SK-N-SH treated with all-trans-retinoic acid at 6 μM for 48 hours (cell line): ENCODE data around the gene DHX9.
A peak's percentile ranks its signal among the peaks of the same experiment; 100 is the strongest.

Experiments
- ATAC-seq: fragments of 200-7000 bp; cut with Tn5 transposase; 3 replicates; pipeline ENCODE4 v1.9.1; 2020; ENCODE audit warnings: mild to moderate bottlenecking, moderate library complexity
- ARNTL ChIP-seq: fragments of 450-650 bp; formaldehyde crosslinking; IDR thresholded peaks from 2 replicates; pipeline ENCODE4 v1.5.0; 2020; ENCODE audit warnings: low read depth, mild to moderate bottlenecking, moderate library complexity, borderline replicate concordance
- BACH2 ChIP-seq: fragments of 250-450 bp; sonication (Bioruptor Pico); IDR thresholded peaks from 2 replicates; pipeline ENCODE4 v1.9.0; 2021; ENCODE audit warnings: mild to moderate bottlenecking, borderline replicate concordance
- CSDC2 ChIP-seq: fragments of 250-450 bp; sonication (Bioruptor Pico); IDR thresholded peaks from 2 replicates; pipeline ENCODE4 v1.5.0; 2020; ENCODE audit warnings: mild to moderate bottlenecking, moderate library complexity
- ESRRG ChIP-seq: fragments of 250-450 bp; sonication (Bioruptor Pico); IDR thresholded peaks from 2 replicates; pipeline ENCODE4 v1.6.1; 2021; ENCODE audit warnings: mild to moderate bottlenecking
- GLIS3 ChIP-seq: fragments of 250-450 bp; sonication (Bioruptor Pico); IDR thresholded peaks from 2 replicates; pipeline ENCODE4 v1.5.0; 2020; ENCODE audit warnings: mild to moderate bottlenecking, moderate library complexity
- OSR1 ChIP-seq: fragments of 250-450 bp; sonication (Bioruptor Pico); IDR thresholded peaks from 2 replicates; pipeline ENCODE4 v1.8.0; 2022; ENCODE audit warnings: moderate library complexity, mild to moderate bottlenecking, inconsistent platforms
- RARB ChIP-seq: fragments of 250-450 bp; sonication (Bioruptor Pico); IDR thresholded peaks from 2 replicates; pipeline ENCODE4 v1.8.0; 2021; ENCODE audit warnings: mild to moderate bottlenecking, moderate library complexity
- SNAI2 ChIP-seq: fragments of 250-450 bp; sonication (Bioruptor Pico); IDR thresholded peaks from 2 replicates; pipeline ENCODE4 v1.5.0; 2020; ENCODE audit warnings: mild to moderate bottlenecking, moderate library complexity
- TCF4 ChIP-seq: fragments of 250-450 bp; sonication (Bioruptor Pico); IDR thresholded peaks from 2 replicates; pipeline ENCODE4 v1.8.0; 2021; ENCODE audit warnings: mild to moderate bottlenecking, moderate library complexity, borderline replicate concordance
- TOX ChIP-seq: fragments of 250-450 bp; sonication (Bioruptor Pico); IDR thresholded peaks from 2 replicates; pipeline ENCODE4 v1.8.0; 2021; ENCODE audit warnings: mild to moderate bottlenecking, moderate library complexity, borderline replicate concordance
- ZFP3 ChIP-seq: fragments of 250-450 bp; sonication (Bioruptor Pico); IDR thresholded peaks from 2 replicates; pipeline ENCODE4 v1.5.0; 2020; ENCODE audit warnings: mild to moderate bottlenecking, moderate library complexity
- ZNF70 ChIP-seq: fragments of 450-650 bp; formaldehyde crosslinking; IDR thresholded peaks from 2 replicates; pipeline ENCODE4 v1.5.0; 2020; ENCODE audit warnings: mild to moderate bottlenecking, moderate library complexity
- ZNF8 ChIP-seq: fragments of 450-650 bp; formaldehyde crosslinking; IDR thresholded peaks from 2 replicates; pipeline ENCODE4 v1.5.0; 2020; ENCODE audit warnings: mild to moderate bottlenecking, moderate library complexity
- TF ChIP-seq, protein P1 (sequence below): fragments of 250-450 bp; sonication (Bioruptor Pico); IDR thresholded peaks from 2 replicates; pipeline ENCODE4 v1.5.1; 2020; ENCODE audit warnings: low read depth, mild to moderate bottlenecking, moderate library complexity
- TF ChIP-seq, protein P2 (sequence below): fragments of 250-450 bp; sonication (Bioruptor Pico); IDR thresholded peaks from 2 replicates; pipeline ENCODE4 v1.8.0; 2021; ENCODE audit warnings: low read depth, mild to moderate bottlenecking, moderate library complexity, borderline replicate concordance
- TF ChIP-seq, protein P3 (sequence below): fragments of 250-450 bp; sonication (Bioruptor Pico); IDR thresholded peaks from 2 replicates; pipeline ENCODE4 v1.5.1; 2021; ENCODE audit warnings: mild to moderate bottlenecking, moderate library complexity
- TF ChIP-seq, protein P4 (sequence below): fragments of 250-450 bp; sonication (Bioruptor Pico); IDR thresholded peaks from 2 replicates; pipeline ENCODE4 v1.5.0; 2020; ENCODE audit warnings: mild to moderate bottlenecking, moderate library complexity
- TF ChIP-seq, protein P5 (sequence below): fragments of 250-450 bp; sonication (Bioruptor Pico); IDR thresholded peaks from 2 replicates; pipeline ENCODE4 v1.8.0; 2020; ENCODE audit warnings: mild to moderate bottlenecking, moderate library complexity, borderline replicate concordance

Gene DHX9

DNA sequence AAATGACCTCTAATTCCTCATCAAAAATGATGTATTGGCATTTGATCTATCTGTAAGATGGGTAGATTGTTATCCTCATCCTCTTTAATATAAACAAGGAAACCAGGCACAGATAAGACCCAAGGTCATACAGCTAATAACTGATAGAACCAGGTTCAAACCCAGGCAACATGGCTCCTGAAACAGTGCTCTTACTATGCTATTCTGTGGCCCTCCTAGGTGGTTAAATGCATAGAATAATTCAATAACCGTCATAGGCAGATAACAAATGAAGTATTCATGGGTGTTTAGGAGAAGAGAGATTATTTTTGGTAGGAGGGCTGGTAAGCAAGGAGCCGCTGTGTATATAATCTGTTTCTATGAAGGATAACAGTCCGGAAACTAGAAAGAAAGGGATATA lies 46.4 kb downstream of the DHX9 start (continued):
- TF ChIP-seq, protein P1, sequence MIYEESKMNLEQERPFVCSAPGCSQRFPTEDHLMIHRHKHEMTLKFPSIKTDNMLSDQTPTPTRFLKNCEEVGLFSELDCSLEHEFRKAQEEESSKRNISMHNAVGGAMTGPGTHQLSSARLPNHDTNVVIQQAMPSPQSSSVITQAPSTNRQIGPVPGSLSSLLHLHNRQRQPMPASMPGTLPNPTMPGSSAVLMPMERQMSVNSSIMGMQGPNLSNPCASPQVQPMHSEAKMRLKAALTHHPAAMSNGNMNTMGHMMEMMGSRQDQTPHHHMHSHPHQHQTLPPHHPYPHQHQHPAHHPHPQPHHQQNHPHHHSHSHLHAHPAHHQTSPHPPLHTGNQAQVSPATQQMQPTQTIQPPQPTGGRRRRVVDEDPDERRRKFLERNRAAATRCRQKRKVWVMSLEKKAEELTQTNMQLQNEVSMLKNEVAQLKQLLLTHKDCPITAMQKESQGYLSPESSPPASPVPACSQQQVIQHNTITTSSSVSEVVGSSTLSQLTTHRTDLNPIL (CRISPR knock-in tag), result no peak
- TF ChIP-seq ARNTL (CRISPR knock-in tag), result no peak
- no peak for TF ChIP-seq ZNF70 (CRISPR knock-in tag)

DNA sequence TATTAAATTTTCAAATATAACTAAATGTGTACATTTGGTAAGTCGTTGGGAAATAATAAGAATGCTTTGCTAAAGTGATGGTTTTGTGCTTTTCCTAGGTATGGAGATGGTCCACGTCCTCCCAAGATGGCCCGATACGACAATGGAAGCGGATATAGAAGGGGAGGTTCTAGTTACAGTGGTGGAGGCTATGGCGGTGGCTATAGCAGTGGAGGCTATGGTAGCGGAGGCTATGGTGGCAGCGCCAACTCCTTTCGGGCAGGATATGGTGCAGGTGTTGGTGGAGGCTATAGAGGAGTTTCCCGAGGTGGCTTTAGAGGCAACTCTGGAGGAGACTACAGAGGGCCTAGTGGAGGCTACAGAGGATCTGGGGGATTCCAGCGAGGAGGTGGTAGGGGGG lies 47.8 kb downstream of the DHX9 start:
- TF ChIP-seq SNAI2 (CRISPR knock-in tag), result no peak
- TF ChIP-seq, protein P2, sequence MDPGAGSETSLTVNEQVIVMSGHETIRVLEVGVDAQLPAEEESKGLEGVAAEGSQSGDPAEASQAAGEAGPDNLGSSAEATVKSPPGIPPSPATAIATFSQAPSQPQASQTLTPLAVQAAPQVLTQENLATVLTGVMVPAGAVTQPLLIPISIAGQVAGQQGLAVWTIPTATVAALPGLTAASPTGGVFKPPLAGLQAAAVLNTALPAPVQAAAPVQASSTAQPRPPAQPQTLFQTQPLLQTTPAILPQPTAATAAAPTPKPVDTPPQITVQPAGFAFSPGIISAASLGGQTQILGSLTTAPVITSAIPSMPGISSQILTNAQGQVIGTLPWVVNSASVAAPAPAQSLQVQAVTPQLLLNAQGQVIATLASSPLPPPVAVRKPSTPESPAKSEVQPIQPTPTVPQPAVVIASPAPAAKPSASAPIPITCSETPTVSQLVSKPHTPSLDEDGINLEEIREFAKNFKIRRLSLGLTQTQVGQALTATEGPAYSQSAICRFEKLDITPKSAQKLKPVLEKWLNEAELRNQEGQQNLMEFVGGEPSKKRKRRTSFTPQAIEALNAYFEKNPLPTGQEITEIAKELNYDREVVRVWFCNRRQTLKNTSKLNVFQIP (CRISPR knock-in tag), result no peak
- TF ChIP-seq, protein P1 (CRISPR knock-in tag), result no peak
- no peak for TF ChIP-seq OSR1 (CRISPR knock-in tag)
- no peak for TF ChIP-seq RARB (CRISPR knock-in tag)
- TF ChIP-seq, protein P3, sequence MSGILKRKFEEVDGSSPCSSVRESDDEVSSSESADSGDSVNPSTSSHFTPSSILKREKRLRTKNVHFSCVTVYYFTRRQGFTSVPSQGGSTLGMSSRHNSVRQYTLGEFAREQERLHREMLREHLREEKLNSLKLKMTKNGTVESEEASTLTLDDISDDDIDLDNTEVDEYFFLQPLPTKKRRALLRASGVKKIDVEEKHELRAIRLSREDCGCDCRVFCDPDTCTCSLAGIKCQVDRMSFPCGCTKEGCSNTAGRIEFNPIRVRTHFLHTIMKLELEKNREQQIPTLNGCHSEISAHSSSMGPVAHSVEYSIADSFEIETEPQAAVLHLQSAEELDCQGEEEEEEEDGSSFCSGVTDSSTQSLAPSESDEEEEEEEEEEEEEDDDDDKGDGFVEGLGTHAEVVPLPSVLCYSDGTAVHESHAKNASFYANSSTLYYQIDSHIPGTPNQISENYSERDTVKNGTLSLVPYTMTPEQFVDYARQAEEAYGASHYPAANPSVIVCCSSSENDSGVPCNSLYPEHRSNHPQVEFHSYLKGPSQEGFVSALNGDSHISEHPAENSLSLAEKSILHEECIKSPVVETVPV, result no peak
- TF ChIP-seq BACH2, result no peak
- no peak for ATAC-seq

DNA sequence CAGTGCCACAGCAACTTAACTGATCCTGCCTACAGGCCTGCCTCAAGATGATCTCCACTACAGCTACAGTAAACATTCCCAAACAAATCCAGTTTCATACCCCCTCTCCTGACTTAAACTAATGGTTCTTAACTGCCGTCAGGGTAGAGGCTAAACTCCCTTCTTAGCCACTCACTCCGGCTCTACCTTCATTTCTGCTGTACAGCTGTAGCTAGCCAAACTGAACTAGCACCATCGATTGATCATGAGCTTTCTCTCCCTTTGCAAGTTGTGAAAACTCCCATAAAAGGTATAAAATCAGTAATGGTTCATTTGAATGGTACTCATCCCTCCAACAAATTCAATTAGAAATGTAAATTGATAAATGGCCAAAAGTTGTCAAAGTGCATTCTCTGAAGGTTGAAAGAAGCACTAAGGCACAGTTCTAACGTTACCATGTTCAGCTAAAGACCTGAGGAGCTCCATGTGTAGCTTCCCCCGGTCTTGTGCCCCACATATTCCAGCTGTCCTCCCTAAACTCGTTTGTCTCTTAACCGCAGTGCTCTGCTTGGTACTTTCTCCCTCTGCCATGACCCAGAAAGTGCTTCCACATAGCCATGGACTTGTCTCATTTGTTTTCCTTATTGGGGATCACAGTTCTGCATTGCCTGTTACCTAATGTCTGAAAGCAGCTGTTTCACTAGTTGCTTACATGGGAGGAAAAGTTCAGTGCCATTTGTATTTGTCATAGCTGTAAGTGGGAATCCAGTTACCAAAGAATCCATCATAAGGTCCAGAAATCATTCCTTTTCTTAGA lies 49.8 kb downstream of the DHX9 start:
- TF ChIP-seq ZNF70 (CRISPR knock-in tag), result no peak
- TF ChIP-seq, protein P1 (CRISPR knock-in tag), result no peak
- TF ChIP-seq ZNF8 (CRISPR knock-in tag), result no peak
- no peak for TF ChIP-seq TOX (CRISPR knock-in tag)
- TF ChIP-seq, all 23 proteins: peak for 0
- peak; percentile 2; the same call in 1 of the 3 replicates for ATAC-seq

DNA sequence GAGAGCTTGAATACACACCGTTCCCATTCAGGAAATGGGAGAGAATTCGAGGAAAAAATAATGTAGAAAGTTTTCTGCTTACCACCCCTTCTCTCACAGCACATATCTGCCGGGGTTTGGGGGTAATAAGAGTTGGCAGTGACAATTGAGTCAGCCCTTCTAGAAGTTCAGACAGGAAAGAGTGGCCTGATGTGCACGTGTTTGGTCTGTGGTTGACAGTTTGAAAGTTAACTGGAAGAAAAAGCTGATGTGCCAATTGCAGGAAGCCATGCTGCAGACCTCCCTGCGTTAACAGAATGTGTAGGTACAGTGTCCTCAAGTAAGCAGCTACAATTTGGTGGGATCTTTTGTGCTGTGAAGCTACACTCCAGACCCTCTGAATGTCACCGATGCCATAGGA lies 50.9 kb downstream of the DHX9 start:
- ATAC-seq, result peak; percentile 21
- TF ChIP-seq RARB (CRISPR knock-in tag) (no peak), ZFP3 (CRISPR knock-in tag) (no peak), CSDC2 (CRISPR knock-in tag) (no peak), ZNF8 (CRISPR knock-in tag) (no peak), ESRRG (no peak), TOX (CRISPR knock-in tag) (no peak), ARNTL (CRISPR knock-in tag) (no peak), ZNF70 (CRISPR knock-in tag) (no peak), GLIS3 (CRISPR knock-in tag) (no peak), SNAI2 (CRISPR knock-in tag) (no peak), TCF4 (CRISPR knock-in tag) (no peak)
- TF ChIP-seq, protein P1 (CRISPR knock-in tag), result no peak
- TF ChIP-seq, protein P4, sequence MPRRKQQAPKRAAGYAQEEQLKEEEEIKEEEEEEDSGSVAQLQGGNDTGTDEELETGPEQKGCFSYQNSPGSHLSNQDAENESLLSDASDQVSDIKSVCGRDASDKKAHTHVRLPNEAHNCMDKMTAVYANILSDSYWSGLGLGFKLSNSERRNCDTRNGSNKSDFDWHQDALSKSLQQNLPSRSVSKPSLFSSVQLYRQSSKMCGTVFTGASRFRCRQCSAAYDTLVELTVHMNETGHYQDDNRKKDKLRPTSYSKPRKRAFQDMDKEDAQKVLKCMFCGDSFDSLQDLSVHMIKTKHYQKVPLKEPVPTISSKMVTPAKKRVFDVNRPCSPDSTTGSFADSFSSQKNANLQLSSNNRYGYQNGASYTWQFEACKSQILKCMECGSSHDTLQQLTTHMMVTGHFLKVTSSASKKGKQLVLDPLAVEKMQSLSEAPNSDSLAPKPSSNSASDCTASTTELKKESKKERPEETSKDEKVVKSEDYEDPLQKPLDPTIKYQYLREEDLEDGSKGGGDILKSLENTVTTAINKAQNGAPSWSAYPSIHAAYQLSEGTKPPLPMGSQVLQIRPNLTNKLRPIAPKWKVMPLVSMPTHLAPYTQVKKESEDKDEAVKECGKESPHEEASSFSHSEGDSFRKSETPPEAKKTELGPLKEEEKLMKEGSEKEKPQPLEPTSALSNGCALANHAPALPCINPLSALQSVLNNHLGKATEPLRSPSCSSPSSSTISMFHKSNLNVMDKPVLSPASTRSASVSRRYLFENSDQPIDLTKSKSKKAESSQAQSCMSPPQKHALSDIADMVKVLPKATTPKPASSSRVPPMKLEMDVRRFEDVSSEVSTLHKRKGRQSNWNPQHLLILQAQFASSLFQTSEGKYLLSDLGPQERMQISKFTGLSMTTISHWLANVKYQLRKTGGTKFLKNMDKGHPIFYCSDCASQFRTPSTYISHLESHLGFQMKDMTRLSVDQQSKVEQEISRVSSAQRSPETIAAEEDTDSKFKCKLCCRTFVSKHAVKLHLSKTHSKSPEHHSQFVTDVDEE (CRISPR knock-in tag), result no peak
- TF ChIP-seq, protein P5, sequence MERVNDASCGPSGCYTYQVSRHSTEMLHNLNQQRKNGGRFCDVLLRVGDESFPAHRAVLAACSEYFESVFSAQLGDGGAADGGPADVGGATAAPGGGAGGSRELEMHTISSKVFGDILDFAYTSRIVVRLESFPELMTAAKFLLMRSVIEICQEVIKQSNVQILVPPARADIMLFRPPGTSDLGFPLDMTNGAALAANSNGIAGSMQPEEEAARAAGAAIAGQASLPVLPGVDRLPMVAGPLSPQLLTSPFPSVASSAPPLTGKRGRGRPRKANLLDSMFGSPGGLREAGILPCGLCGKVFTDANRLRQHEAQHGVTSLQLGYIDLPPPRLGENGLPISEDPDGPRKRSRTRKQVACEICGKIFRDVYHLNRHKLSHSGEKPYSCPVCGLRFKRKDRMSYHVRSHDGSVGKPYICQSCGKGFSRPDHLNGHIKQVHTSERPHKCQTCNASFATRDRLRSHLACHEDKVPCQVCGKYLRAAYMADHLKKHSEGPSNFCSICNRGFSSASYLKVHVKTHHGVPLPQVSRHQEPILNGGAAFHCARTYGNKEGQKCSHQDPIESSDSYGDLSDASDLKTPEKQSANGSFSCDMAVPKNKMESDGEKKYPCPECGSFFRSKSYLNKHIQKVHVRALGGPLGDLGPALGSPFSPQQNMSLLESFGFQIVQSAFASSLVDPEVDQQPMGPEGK (CRISPR knock-in tag), result no peak
- TF ChIP-seq, protein P2 (CRISPR knock-in tag), result no peak
